GM19099 (cell line): ENCODE measurements around the gene NFIC.

Experiments
- POLR2A ChIP-seq: IDR thresholded peaks from 3 replicates; pipeline ENCODE4 v1.6.1; 2011; ENCODE audit warnings: low read depth; ENCODE audit not compliant: insufficient read length; ENCODE audit errors: extremely low read depth

The NFIC gene

GRCh38 chr19:3413796-3414327, 47.5 kb downstream of the NFIC start:
- no peak for TF ChIP-seq POLR2A

DNA sequence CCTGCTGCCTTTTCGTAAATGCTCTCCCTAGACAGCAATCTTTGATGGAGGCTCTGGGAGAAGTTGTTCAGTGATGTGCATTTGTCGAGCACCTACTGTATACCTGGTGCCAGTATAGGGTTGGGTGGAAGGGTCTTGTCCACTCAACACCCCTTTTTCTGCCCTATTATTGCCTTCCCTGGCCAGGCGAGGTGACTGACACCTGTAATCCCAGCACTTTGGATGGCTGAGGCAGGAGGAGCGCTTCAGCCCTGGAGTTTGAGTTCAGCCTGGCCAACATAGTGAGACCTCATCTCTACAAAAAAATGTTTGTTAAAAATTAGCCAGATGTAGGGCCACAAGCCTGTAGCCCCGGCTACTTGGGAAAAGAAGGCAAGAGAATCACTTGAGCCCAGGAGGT, 49.3 kb downstream of the NFIC start:
- no peak for TF ChIP-seq POLR2A

- TF ChIP-seq POLR2A = no peak
Measured at GRCh38 chr19:3420244-3420755, 53.9 kb downstream of the NFIC start.

DNA sequence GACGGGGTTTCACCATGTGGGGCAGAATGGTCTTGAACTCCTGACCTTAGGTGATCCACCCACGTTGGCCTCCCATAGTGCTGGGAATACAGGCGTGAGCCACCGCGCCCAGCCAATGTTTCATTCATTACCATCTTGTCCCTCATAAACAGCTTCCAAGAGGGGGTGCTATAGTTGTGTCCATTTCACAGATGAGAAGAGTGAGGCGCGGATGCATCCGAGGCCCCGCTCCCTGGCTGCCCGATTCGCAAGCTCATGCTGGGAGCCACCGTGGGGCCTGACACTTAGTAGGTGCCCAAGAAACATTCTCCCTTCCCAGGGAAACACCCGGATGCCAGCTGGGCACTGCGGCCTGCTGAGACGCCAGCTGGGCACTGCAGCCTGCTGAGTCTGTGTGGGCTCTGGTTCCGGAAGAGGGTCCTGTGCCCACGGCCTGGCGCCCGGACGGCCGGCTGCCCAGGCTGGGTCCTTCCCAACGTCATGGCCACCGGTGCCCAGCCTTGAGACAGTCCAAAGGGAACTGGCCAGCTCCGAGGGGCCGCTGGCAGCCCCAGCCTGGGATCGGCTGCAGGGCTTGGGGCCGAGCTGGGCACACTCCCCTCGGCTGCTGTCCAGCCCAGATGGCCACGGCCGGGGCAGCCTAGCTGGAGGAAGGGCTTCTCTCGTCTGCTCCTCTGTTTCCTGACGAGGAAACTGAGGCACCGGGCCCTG, 54.7 kb downstream of the NFIC start:
- no peak for TF ChIP-seq POLR2A

- TF ChIP-seq POLR2A = no peak
Measured at GRCh38 chr19:3423183-3423829, 56.9 kb downstream of the NFIC start.

GRCh38 chr19:3426433-3426832, 60.0 kb downstream of the NFIC start:
- no peak for TF ChIP-seq POLR2A

DNA sequence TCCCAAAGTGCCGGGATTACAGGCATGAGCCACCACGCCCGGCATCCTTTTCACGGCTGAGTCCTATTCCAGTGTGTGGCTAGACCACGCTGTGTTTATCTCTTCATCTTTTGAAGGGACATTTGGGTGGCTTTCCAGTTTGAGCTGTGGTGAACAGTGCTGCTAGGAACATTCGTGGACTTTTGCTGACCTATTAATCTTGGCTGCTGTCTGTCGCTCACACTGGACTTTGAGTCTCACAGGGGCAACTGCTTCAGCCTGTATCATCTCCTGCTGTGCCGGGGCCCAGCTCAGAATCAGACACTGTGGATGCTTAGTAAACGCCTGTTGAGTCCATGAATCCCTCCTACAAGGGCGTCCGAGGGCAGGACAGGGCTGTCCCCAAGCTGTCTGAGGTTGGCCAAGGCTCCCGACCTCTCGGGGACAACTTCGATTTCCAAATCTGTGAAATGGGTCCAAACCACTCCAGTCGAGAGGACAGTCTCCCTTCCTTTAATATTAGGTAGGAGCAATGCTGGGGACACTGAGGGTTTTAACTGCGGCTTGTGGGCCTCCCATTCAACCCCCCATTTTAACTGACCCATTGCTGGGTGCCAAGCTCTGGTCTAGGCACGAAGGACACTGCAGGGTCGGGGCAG, 65.5 kb downstream of the NFIC start:
- TF ChIP-seq POLR2A = no peak

DNA sequence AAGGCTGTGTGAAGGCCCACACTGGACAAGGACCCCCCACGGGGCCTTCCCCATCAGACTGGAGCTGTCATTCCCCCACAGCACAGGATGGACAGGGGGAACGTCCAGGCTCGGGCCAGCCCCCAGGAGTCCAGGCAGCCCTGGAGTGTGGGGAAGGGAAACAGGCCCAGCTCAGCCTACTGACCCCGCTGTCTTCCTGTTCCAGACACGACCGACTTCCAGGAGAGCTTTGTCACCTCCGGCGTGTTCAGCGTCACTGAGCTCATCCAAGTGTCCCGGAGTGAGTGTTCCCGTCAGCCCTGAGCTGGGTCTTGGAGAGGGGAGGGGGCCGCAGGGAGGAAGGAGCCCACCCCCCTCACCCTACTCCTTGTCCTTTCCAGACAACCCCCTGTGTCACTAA, 66.9 kb downstream of the NFIC start:
- no peak for TF ChIP-seq POLR2A

DNA sequence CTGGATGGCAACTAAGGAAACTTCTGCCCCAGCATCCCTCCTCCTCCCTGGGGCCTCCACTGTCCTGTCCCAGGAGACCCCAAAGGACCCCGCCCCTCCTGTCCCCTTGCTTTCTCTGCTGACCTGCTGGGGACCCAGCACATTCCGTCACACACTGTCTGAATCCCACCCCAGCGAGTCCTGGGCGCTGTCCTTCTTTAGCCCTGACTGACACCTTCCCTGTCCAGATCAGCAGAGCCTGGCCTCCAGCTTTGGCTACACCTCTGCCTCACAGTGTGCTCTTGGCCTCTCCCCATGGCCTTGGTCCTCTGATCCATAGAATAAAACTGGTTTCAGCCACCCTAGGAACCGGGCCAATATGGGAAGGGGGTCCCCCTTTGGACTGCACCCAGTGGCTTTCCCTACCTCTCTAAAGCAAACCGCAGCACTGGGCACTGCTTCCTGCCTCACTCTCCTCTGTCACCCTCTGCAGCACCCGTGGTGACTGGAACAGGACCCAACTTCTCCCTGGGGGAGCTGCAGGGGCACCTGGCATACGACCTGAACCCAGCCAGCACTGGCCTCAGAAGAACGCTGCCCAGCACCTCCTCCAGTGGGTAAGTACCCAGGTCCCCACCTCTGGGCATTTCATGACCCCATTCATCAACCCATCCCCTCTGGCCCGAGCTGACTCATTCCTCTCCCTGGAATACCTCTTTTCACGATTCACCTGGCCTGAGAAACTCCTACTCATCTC, 67.6 kb downstream of the NFIC start:
- no peak for TF ChIP-seq POLR2A

GRCh38 chr19:3434630-3435553, 68.5 kb downstream of the NFIC start:
- TF ChIP-seq POLR2A = peak; percentile 79

- no peak for TF ChIP-seq POLR2A
Measured at GRCh38 chr19:3440082-3440481, 73.7 kb downstream of the NFIC start.

DNA sequence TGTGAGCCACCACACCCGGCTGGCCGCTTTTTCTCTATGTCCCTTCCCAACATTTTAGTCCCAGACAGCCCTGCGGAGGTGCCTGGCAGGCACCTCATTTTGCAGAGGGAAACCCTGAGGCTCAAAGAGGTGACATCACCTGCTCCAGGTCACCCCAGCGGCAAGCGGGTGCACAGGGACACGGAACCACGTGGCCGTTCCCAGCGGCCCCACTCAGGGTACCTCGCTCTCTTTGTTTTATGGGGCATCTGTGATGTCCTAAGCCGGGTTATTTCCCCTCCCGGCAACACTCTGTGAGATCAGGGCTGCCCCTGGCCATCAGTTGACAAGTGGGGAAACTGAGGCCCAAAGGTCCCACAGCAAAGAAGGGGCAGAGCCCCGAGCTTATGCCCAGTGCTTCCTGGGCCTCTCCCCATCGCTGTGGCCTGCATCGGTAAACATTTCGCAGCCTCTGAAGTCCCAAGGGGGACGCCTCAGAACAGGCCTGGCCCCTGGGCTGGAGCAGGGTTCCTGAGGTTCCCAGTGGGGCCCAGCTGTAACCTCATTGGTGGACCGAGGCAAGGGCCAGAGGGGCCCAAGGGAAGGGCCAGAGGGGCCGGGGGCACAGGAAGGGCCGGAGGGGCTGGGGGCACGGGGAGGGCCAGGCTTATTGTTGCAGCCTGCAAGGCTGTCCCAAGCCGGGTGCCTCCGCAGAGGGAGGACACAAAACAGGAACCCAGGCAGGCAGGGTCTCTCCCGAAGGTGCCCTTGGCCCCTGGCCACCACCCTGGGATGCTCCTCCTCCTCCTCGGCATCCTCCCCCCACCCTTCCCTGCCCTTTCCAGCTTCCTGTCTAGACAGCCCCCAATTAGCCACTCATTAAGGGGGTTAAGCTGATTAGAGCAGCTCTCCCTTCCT, 75.0 kb downstream of the NFIC start:
- TF ChIP-seq POLR2A = no peak

DNA sequence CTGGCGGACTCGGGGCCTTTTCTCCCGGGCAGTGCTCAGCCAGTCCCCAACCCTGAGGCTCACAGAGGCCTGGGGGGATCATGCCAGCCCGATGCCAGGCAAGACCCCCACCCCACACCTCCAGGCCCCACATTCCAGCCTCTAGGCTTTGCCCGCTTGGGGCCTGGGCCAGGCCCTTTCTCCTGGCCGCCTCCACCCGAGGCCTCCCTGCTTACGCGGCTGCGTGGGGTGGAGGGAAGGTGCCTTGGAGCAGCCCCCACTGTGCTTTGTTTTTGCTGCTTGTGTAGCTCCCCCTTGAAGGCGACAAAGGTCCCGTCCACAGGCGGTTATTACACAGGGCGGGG, 75.6 kb downstream of the NFIC start:
- no peak for TF ChIP-seq POLR2A
